ENCODE results near the gene NFU1. TPM values are rescaled to one million over a fixed set of nuclear protein-coding genes. Genes with fewer than 3 reads are reported as not detected.
A peak's percentile ranks its signal among the peaks of the same experiment; 100 is the strongest.

The NFU1 gene
- 10 to 100 TPM; 64.6 to 69.2 (median 66.7) TPM for polyA plus RNA-seq (ENCODE audit: insufficient read length in 4 of 4)

GRCh38 chr2:69436938-69437750 is at the start of gene NFU1:
Gene NFU1 (minus strand): TSS chr2:69437435. CDS start chr2:69437422, 13 bp downstream.
- DNase-seq (ENCODE audit: low read depth in 4 of 4, low spot score in 3 of 4) = peak; percentile 83 to 91 (median 90)

- no peak for DNase-seq (ENCODE audit: low read depth in 4 of 4, low spot score in 3 of 4)
Observed at GRCh38 chr2:69483696-69484095, 46.5 kb upstream of the NFU1 start.

GRCh38 chr2:69483024-69483423 is 45.8 kb upstream of the NFU1 start:
- DNase-seq (ENCODE audit: low read depth in 4 of 4, low spot score in 3 of 4) = no peak

- no peak for DNase-seq (ENCODE audit: low read depth in 4 of 4, low spot score in 3 of 4)
Observed at GRCh38 chr2:69482471-69482870, 45.2 kb upstream of the NFU1 start.

- no peak for DNase-seq (ENCODE audit: low read depth in 4 of 4, low spot score in 3 of 4)
Observed at GRCh38 chr2:69481421-69481820, 44.2 kb upstream of the NFU1 start.

- no peak for DNase-seq (ENCODE audit: low read depth in 4 of 4, low spot score in 3 of 4)
Observed at GRCh38 chr2:69477627-69478026, 40.4 kb upstream of the NFU1 start.

GRCh38 chr2:69474688-69475087 is 37.5 kb upstream of the NFU1 start:
- no peak for DNase-seq (ENCODE audit: low read depth in 4 of 4, low spot score in 3 of 4)

- DNase-seq (ENCODE audit: low read depth in 4 of 4, low spot score in 3 of 4) = no peak
Observed at GRCh38 chr2:69471793-69472192, 34.6 kb upstream of the NFU1 start.

- DNase-seq (ENCODE audit: low read depth in 4 of 4, low spot score in 3 of 4) = no peak
Observed at GRCh38 chr2:69470911-69471310, 33.7 kb upstream of the NFU1 start.

- no peak for DNase-seq (ENCODE audit: low read depth in 4 of 4, low spot score in 3 of 4)
Observed at GRCh38 chr2:69469784-69470183, 32.5 kb upstream of the NFU1 start.

- DNase-seq (ENCODE audit: low read depth in 4 of 4, low spot score in 3 of 4) = no peak
Observed at GRCh38 chr2:69469375-69469774, 32.1 kb upstream of the NFU1 start.

GRCh38 chr2:69466728-69467127 is 29.5 kb upstream of the NFU1 start:
- DNase-seq (ENCODE audit: low read depth in 4 of 4, low spot score in 3 of 4) = no peak

- peak in 1 of 4 donors; percentile 20 for DNase-seq (ENCODE audit: low read depth in 4 of 4, low spot score in 3 of 4)
Observed at GRCh38 chr2:69465513-69466456, 28.6 kb upstream of the NFU1 start.

GRCh38 chr2:69464575-69464974 is 27.3 kb upstream of the NFU1 start:
- DNase-seq (ENCODE audit: low read depth in 4 of 4, low spot score in 3 of 4) = no peak

- DNase-seq (ENCODE audit: low read depth in 4 of 4, low spot score in 3 of 4) = no peak
Observed at GRCh38 chr2:69462780-69463179, 25.5 kb upstream of the NFU1 start.

- no peak for DNase-seq (ENCODE audit: low read depth in 4 of 4, low spot score in 3 of 4)
Observed at GRCh38 chr2:69461404-69461803, 24.2 kb upstream of the NFU1 start.

- no peak for DNase-seq (ENCODE audit: low read depth in 4 of 4, low spot score in 3 of 4)
Observed at GRCh38 chr2:69459936-69460335, 22.7 kb upstream of the NFU1 start.

- DNase-seq (ENCODE audit: low read depth in 4 of 4, low spot score in 3 of 4) = no peak
Observed at GRCh38 chr2:69456950-69457445, 19.8 kb upstream of the NFU1 start.

GRCh38 chr2:69456154-69456553 is 18.9 kb upstream of the NFU1 start:
- no peak for DNase-seq (ENCODE audit: low read depth in 4 of 4, low spot score in 3 of 4)

GRCh38 chr2:69454976-69455375 is 17.7 kb upstream of the NFU1 start:
- no peak for DNase-seq (ENCODE audit: low read depth in 4 of 4, low spot score in 3 of 4)

GRCh38 chr2:69453475-69454129 is 16.4 kb upstream of the NFU1 start:
- no peak for DNase-seq (ENCODE audit: low read depth in 4 of 4, low spot score in 3 of 4)

Measured in right renal pelvis (tissue), 4 donors.